ENCODE data around the gene TTC7B.

DNA sequence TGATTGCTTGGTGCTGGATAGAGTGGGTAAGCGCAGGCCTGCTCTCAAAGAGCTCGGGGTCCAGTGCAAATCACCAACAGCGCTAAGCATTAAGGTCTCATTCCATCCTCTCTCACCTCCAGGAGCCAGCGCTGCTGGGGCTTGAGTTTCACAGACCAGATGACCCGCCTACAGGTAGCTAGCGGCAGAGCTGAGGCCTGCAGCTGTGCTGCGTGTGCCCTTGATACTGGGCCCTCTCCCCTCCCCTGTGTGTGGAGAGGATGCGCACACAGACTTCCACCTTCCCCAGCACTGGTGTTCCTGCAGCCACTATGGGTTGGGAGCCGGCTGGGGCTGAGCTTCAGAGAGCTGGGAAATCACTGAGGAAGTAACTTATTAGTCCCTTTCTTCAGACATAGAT is 269.5 kb downstream of the TTC7B start:
- TF ChIP-seq CTCF (IDR thresholded peaks at IDR 0.05) (no peak), POLR2AphosphoS5 (IDR thresholded peaks at IDR 0.05) (no peak)
